MCF 10A (cell line): ENCODE data around the gene SLC9A3. TPM values are rescaled to one million over a fixed set of nuclear protein-coding genes. Genes with fewer than 3 reads are reported as not detected.

ENCODE experiments used
- BruUV-seq: library from RNA; stranded (reverse); fragments of 400-500 nt; replicated peaks from 2 replicates; lab custom pipeline; 2021; lab: Mats Ljungman, UMichigan
- CTCF ChIA-PET: fragments of 300-600 bp; sonication (Branson Sonifier 250); formaldehyde crosslinking; extraction: SDS; loops from one replicate; lab custom pipeline; 2021; ENCODE audit warnings: antibody characterized with exemption, inconsistent platforms; lab: Yijun Ruan, JAX
- POLR2A ChIA-PET: fragments of 300-600, 350-650 bp; sonication (Branson Sonifier 250); formaldehyde crosslinking; extraction: SDS; loops from one replicate; lab custom pipeline; 2020; ENCODE audit warnings: antibody characterized with exemption, inconsistent platforms; lab: Yijun Ruan, JAX
- DNase-seq: peaks from one replicate; pipeline ENCODE4 v3.0.0-alpha.2; 2018; ENCODE audit not compliant: unreplicated experiment
- H3K27ac Mint-ChIP-seq: one replicate; pipeline ENCODE4 v1.8.0; 2022; ENCODE audit warnings: mild to moderate bottlenecking, low read depth, mixed read lengths; ENCODE audit not compliant: unreplicated experiment
- H3K27me3 Mint-ChIP-seq: one replicate; pipeline ENCODE4 v1.8.0; 2022; ENCODE audit warnings: mixed read lengths; ENCODE audit not compliant: insufficient read depth, unreplicated experiment
- H3K36me3 Mint-ChIP-seq: one replicate; pipeline ENCODE4 v1.8.0; 2022; ENCODE audit warnings: mild to moderate bottlenecking, moderate library complexity, mixed read lengths; ENCODE audit not compliant: insufficient read depth, unreplicated experiment
- H3K4me1 Mint-ChIP-seq: one replicate; pipeline ENCODE4 v1.8.0; 2022; ENCODE audit warnings: mixed read lengths; ENCODE audit not compliant: insufficient read depth, unreplicated experiment
- H3K4me3 Mint-ChIP-seq: one replicate; pipeline ENCODE4 v1.8.0; 2022; ENCODE audit warnings: mild to moderate bottlenecking, moderate library complexity, mixed read lengths; ENCODE audit not compliant: unreplicated experiment
- H3K9me3 Mint-ChIP-seq: one replicate; pipeline ENCODE4 v1.8.0; 2022; ENCODE audit warnings: mixed read lengths; ENCODE audit not compliant: unreplicated experiment
- CTCF ChIP-seq: fragments of 200-600 bp; IDR thresholded peaks from one replicate; pipeline ENCODE4 v1.8.0; 2022; ENCODE audit warnings: antibody characterized with exemption, mild to moderate bottlenecking; ENCODE audit not compliant: unreplicated experiment
- intact Hi-C: fragments of 100-400 bp; cut with micrococcal nuclease; formaldehyde crosslinking; loops from 2 replicates; pipeline ENCODE4 v1.14.1; 2022
- total RNA-seq: library from RNA; stranded (reverse); gene quantifications from 2 replicates; pipeline ENCODE4 v1.2.3, GENCODE V29; 2022

The SLC9A3 gene
- total RNA-seq, 1 experiment from 2014 or later, result 1.0 TPM

- H3K27me3 Mint-ChIP-seq, result peaks cover 40% of the 10 kb centered on the region
- no peak overlapping the region for H3K4me3 Mint-ChIP-seq
- no peak for TF ChIP-seq CTCF
- BruUV-seq, result no TSS peak
- H3K9me3 Mint-ChIP-seq, result no peaks in the 10 kb centered on the region
- DNase-seq, result no peak
- ChIA-PET POLR2A (no interaction called here), CTCF (interaction anchor here (0.6 kb wide), 1 partner anchor 392 kb away, joined by 3 read pairs; no protein-coding TSS in a partner anchor)
- no peak overlapping the region for H3K27ac Mint-ChIP-seq
- no peaks in the 10 kb centered on the region for H3K4me1 Mint-ChIP-seq
- intact Hi-C loops, result no loop called here
- H3K36me3 Mint-ChIP-seq, result no peaks in the 10 kb centered on the region
These were observed 7.0 kb upstream of the SLC9A3 start for GRCh38 chr5:531101-531748.

GRCh38 chr5:530001-530955 lies 6.0 kb upstream of the SLC9A3 start:
- no peak overlapping the region for H3K27ac Mint-ChIP-seq
- H3K9me3 Mint-ChIP-seq, result no peaks in the 10 kb centered on the region
- no peaks in the 10 kb centered on the region for H3K36me3 Mint-ChIP-seq
- no peaks in the 10 kb centered on the region for H3K4me1 Mint-ChIP-seq
- peaks cover 44% of the 10 kb centered on the region for H3K27me3 Mint-ChIP-seq
- no TSS peak for BruUV-seq
- DNase-seq, result no peak
- ChIA-PET CTCF (interaction anchor here (0.6 to 1.1 kb wide), 3 partner anchors 9 to 393 kb away, joined by 3 to 4 read pairs (median 3); no protein-coding TSS in a partner anchor), POLR2A (no interaction called here)
- H3K4me3 Mint-ChIP-seq, result no peak overlapping the region
- no peak for TF ChIP-seq CTCF
- intact Hi-C loops, result no loop called here

- Mint-ChIP-seq H3K27me3 (peaks cover 53% of the 10 kb centered on the region), H3K4me3 (no peak overlapping the region), H3K36me3 (no peaks in the 10 kb centered on the region), H3K9me3 (no peaks in the 10 kb centered on the region), H3K27ac (no peak overlapping the region), H3K4me1 (no peaks in the 10 kb centered on the region)
- POLR2A ChIA-PET, result interaction anchor here (0.6 kb wide), 1 partner anchor 37 kb away, joined by 3 read pairs; no protein-coding TSS in a partner anchor
- no peak for DNase-seq
- BruUV-seq, result no TSS peak
- no peak for TF ChIP-seq CTCF
- intact Hi-C loops, result no loop called here
- CTCF ChIA-PET, result interaction anchor here (1.1 kb wide), 1 partner anchor 83 kb away, joined by 4 read pairs; no protein-coding TSS in a partner anchor
These were observed 4.6 kb upstream of the SLC9A3 start for GRCh38 chr5:528629-529511.
